Stimulated activated CD8-positive, alpha-beta memory T cell treated with anti-CD3 and anti-CD28 coated beads, Interleukin-4, amount 100 ng/mL, for 48 hours (primary cell): ENCODE results near the gene USP36.
A peak's percentile ranks its signal among the peaks of the same experiment; 100 is the strongest.

ENCODE experiments used
- DNase-seq: peaks from one replicate; pipeline ENCODE4 v3.0.0-alpha.2; 2020

USP36 gene

DNA sequence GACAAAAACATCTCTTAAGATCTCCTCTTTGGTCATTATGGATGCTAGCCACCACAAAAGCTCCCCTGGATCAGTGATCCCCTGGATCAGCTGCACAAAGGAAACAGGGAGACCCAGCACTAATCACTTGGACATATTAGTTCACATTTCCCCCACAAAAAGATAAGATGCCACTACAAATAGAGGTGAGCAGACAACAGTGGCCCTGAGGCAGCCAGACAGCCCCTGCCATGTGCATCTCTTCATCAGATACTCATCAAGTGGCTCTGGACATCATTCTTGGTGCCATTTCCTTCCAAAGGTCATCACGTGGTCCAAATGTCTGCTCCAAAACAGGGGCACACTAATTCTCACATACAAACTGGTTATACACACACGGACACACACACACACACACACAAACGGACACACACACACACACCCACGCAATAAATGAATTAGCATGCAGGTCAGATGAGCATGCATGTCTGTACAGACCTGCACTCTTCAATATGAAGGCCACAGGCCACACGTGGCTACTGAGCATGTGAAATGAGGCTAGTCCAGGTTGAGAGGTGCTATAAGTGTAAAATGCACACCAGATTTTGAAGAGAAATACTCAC lies 4.1 kb downstream of the USP36 start:
- DNase-seq: no peak

GRCh38 chr17:78834571-78834970 lies 6.0 kb downstream of the USP36 start:
- DNase-seq: no peak

- DNase-seq: no peak
These were observed 8.1 kb downstream of the USP36 start for GRCh38 chr17:78832541-78832810.

DNA sequence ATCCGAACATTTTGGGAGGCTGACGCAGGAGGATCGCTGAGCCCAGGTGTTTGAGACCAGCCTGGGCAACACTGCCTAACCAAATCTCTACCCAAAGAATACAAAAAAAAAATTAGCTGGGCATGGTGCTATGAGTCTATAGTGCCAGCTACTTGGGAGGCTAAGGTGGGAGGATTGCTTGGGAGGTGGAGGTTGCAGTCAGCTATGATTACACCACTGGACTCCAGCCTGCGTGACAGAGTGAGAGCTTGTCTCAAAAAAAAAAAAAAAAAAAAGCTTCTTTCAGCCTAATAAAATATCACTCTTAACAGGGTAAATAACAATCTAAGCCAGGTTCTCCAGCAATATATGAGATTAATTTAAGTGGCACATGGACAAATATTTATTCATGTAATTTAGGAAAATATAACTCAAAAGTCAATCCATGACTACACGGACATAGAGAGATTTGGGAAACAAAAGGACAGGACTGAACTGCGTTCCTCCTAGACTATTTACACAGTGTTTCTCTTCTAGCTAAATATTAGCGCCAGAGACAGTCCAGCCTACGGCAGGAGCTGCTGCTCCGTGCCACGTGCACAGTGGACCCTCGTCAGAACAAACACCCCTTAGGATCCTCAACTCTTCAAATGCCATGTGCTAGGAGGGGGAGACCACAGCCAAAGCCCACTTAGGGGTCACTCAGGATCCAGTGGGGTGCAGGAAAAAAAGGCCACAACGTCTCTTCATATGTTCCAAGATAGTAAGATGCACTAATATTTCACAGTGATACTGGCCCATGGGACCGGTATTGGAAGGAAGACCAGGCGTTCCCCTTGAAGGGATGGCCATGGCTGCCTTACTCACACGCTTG lies 8.7 kb downstream of the USP36 start:
- DNase-seq: no peak

- no peak for DNase-seq
These were observed 11.1 kb downstream of the USP36 start for GRCh38 chr17:78829477-78829876.

GRCh38 chr17:78828470-78829185 lies 12.0 kb downstream of the USP36 start:
- DNase-seq: no peak

DNA sequence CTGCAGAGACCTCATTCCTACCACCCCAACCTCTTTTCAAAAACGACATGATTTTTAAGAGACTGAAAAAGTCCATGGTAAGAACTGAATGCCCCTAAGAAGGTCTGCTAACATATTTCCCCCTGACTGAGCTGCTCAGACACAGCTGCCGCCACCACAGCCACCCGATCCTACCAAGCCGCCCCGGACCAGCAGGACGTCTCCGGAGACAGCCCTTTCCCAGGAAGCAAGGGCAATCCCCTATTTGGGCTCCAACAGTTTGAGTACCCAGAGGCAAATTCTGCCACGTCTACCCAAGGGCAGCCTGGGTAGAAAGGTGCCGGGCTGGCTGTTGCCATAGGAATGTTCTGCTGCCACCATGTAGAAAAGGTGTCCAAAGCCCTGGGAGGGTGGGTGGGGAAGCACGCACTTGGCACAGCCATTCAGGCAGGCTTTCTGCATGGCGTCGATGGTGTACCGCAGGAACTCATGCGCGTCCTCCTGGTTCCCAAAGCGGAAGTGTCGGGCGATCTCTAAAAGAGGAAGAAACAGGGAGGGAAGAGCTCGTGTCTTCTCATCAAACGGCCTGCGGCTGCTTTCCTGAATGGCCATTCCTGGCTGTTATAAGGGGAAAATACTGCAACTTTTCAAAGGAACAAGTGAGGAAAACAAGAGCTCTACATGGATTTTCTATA lies 13.6 kb downstream of the USP36 start:
- DNase-seq: no peak

- DNase-seq: no peak
These were observed 14.2 kb downstream of the USP36 start for GRCh38 chr17:78826421-78826820.

- DNase-seq: no peak
These were observed 14.9 kb downstream of the USP36 start for GRCh38 chr17:78825696-78826095.

DNA sequence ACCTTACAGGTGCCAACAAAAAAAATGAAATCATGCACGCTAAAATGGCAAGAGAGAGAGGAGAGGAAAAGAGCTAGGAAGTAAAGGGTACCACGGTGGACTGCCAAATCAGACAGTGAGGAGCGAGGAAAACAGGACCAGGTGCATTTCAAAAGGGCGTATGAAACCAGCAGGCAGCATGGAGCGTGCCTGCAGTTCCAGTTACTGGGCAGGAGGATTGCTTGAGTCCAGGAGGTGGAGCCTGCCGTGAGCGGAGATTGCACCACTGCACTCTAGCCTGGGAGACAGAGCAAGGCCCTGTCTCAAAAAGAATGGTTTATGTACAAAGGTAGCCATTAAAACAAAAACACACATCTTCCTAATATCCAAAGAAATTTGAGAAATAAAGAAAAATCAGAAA lies 16.4 kb downstream of the USP36 start:
- DNase-seq: no peak

GRCh38 chr17:78823282-78824046 lies 17.1 kb downstream of the USP36 start:
- no peak for DNase-seq

DNA sequence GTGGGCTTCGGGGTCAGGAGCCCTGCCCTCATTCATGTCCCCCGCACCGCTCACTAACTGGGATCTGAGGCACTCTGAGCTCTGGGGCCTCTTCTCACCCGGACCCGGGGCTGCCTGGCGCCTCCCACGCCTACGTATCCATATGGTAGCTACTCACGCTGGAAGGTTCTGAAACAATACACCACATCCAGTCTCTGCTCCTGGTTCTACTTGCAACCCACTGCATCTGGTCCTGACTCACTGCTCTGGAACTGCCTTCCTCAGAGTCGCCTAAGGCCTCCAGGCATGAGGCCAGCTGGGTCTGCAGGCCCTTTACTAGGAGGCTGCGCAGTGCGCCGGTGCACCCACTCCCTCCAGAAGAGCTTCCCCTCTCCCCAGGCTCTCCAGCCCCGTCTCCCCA lies 18.1 kb downstream of the USP36 start:
- DNase-seq: no peak

DNA sequence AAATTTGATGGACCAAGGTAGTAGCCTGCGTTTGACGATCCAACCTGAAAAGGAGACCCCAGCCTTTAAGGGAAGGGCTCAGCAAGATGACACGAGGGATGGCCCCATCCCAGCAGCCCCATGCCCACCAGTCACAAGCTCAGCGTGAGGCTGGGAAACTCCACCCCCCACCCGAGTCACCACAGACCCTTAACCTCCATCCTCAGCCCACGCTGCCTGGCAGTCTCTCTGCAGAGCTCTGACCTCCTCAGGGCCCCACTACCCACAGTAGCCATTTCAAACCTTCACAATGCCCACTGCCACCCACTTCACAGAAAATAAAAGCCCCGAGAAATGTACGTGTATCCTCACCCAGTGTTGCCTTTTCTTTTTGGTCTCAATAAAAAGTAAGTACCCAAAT lies 18.7 kb downstream of the USP36 start:
- DNase-seq: no peak

DNA sequence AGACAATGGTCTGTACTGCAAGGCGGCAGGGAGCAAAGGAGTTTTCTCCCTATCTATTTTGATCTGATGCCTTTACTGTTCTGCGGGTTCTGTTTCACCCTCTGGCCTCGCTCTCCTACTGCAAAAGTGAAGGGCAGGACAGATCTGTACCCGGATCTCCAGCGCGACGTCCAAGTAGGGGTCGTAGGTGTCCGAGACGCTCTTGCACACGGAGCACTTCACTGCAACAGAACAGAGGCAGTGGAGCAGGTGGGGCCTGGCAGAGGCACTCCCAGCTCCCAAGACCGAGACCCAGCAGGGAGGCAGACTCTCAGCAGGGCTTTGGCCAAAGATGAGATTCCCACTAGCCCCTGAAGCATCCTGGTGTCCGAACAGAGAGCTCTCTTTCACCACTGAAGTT lies 19.8 kb downstream of the USP36 start:
- no peak for DNase-seq

GRCh38 chr17:78819806-78820792 lies 20.5 kb downstream of the USP36 start:
- no peak for DNase-seq

GRCh38 chr17:78819402-78819801 lies 21.2 kb downstream of the USP36 start:
- no peak for DNase-seq

DNA sequence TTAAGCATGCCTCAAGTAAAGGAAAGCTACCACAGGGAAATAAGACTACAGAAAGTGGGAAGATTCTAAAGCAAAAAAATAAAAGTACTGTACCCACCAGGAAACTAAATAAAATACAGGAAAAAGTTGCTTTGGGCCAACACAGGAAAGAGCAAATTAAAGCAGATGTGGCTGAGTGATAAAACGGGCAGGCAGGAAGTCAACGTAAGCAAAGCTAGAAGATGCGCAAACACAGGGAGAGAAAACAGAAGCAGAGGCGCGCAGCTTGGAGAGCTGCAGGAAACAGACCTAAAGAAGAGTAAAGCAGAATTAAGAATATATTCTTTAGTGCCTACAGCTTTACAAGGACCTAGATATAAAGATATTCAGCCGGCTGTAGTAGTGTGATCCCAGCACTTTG lies 21.7 kb downstream of the USP36 start:
- no peak for DNase-seq

- no peak for DNase-seq
These were observed 22.3 kb downstream of the USP36 start for GRCh38 chr17:78818152-78818846.

DNA sequence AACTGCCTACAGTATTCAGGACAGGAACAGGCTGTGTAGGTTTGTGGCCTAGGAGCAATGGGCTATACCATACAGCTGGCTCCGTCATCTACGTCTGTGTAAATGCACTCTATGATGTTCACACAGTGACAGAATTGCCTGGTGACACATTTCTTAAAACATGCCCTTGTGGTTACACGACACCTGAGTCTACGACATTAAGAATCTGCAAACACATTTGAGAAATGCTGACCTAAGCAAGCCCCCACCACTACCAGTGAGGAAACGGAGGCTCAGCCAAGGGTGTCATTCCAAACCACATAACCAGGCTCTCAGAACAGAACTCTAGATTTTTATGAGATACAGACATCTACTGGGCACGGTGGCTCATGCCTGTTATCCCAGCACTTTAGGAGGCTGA lies 23.5 kb downstream of the USP36 start:
- DNase-seq: peak; percentile 75

GRCh38 chr17:78815696-78816095 lies 24.9 kb downstream of the USP36 start:
- DNase-seq: no peak

GRCh38 chr17:78812855-78813254 lies 27.8 kb downstream of the USP36 start:
- DNase-seq: no peak
